Measurements from ENCODE around the gene CACNA2D4.

The CACNA2D4 gene

DNA sequence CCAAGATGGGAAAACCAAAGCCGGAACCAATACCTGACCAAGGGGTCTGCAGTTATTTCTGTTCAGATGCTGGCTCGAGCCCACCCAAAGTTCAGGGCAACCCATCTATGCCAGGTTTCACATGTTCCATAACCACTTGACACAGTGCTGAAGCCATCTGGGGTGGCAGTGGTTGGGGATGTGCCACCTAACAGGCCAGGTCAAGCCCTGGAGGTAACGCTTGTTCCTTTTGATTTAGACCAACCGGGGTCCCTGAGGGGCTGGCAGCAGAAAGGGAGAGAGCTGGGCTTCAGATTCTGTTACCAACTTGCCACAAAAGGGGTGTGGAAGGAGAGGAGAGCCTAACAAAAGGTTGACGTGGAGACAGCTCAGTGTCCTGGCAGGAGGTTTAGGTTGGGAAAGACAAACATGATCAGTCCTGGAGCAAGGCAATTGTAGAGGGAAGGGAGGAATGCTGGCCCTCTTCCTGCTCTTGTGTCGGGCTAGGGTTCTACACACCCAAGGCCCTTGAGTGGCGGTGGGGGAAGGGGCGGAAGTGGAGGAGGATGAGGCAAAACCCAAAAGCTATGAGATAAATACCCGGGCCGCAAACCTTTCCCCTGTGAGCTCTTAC is 31.9 kb downstream of the CACNA2D4 start:
- DNase-seq (ENCODE audit: low read depth, low spot score) = no peak

DNA sequence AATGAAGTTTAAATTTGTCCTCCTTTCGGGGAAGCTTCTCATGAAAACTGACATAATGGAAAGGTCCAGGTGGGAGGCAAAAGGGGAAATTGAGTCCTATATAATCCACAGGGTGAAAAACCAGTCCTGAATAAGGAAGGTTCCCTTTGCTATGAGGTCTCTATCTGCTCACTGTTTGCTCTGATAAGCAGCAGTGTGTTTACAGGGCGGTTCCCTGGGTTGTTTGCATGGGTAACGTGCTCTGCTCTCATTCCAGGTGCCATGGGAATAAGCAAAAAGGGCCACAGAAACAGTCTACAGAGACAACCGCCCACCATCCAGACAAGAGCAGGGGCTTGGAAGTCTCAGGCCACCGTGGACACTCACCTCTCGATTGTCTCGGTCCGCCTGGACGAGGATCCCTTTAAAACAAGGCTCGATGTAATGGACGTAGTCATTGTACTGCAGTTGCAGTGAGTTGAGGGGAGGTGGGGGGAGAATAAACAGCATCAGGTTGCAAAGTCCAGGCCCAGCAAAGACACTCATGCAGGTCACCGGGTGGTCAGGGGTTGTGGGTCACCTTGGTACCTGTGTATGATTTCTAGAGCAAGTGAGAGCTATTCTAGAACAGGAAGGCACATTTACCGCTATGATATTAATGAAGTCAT is 32.7 kb downstream of the CACNA2D4 start:
- DNase-seq (ENCODE audit: low read depth, low spot score) = no peak

DNA sequence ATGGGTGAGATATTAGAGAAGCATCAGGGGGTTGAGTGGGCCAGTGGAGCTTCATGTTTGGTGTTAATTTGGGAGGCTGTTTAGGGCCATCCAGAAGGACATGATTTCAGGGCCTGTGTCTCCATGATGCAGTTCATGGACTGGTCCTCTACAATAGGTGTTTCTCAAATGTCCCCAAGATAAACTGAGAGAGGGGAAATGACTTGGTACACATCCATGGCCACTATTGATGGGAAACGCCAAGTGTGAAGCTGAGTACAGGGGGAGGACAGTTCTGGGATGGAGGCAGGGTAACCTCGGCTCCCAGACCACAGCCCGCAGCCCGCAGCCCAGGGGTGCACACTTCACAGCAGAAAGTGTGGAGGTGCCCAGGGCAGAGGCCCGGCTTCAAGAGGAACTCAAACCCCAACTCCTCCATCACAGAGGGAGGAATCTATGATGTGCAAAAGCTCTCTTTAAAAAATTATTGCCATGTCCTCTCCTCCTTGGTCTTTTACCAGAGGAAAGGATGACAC is 33.3 kb downstream of the CACNA2D4 start:
- no peak for DNase-seq (ENCODE audit: low read depth, low spot score)

DNA sequence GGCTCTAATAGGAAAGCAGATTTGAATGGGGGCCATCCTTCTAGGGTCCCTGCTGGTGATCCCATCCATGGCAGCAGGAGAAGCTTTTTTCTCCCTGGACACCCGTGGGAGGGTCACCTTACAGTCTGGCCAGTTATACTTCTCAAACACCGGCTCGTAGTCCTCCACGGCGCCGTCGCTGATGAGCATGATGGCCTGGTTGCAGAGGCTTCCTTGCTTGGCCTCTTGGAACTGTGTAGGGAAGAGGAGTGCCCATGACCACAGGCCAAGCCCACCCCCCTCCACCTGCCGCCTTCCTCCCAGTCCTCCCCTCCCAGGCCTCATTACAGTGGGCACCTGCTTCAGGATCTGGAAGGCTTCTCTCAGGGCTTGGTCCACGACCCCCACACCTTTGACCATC is 33.8 kb downstream of the CACNA2D4 start:
- no peak for DNase-seq (ENCODE audit: low read depth, low spot score)

DNA sequence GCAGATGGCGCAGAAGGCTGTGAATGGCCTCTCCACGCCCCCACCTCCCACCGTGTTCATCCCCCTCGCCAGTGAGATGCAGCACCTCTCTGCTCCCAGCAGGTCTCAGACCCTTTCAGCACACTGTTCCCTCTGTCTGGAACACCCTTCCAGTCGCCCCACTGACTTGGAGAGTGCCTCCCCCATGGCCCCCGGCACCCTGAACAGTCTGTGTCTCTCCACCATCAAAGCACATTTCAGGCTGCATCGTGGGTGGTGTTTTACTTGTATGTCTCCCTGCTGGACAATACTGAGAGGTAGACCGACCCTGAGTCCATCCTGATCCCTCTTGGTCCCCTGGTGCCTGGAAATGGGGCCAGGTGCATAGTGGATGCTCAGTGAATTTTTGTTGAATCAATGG is 34.9 kb downstream of the CACNA2D4 start:
- no peak for DNase-seq (ENCODE audit: low read depth, low spot score)

DNA sequence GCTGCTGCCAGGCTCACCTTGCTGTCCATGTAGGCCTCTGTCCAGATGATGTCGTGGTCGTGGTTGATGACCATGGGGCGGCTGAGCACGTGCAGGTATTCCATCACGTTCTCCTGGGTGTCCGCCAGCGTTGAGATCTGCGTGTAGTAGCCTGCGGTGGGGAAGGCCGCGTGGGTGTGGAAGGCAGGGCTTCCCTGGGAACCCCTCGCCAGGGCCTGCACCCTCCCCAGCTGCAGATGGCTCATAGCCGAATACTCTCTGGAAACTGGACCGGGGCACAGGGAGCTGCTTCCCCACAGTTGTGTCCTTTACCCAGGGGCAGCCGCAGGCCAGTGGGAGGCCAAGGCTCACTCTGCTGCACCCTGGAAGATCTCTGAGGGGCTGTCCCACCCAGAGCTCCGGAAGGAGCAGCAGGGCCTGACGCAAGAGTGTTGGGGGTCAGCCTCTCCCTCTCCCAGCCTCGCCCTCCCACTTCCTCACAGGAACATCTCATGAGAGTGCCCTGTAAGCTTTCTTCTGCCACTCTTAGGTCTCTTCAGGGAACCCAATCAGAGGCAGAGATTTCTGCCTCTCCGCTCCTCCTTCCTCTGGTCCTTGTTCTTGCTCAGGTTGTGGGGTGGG is 35.5 kb downstream of the CACNA2D4 start:
- no peak for DNase-seq (ENCODE audit: low read depth, low spot score)

DNA sequence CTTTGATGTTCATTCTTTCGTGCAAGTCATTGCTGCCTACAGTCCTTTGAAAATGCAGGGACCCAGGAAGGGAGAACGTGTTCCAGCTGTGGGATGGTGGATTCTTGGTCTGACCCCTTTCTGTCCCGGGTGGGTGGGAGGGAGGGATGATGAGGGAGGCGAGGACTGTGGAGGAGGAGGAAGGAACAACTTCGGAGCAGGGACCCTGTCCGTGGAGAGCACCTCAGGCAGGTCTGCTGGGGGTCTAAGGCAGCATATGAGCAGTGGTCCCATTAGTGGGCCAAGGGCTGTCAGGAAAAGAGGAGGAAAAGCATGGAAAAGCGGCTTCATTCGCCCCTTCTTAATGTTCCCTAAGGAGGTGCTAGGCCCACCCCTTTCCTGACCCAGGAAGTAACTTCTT is 36.0 kb downstream of the CACNA2D4 start:
- no peak for DNase-seq (ENCODE audit: low read depth, low spot score)

DNA sequence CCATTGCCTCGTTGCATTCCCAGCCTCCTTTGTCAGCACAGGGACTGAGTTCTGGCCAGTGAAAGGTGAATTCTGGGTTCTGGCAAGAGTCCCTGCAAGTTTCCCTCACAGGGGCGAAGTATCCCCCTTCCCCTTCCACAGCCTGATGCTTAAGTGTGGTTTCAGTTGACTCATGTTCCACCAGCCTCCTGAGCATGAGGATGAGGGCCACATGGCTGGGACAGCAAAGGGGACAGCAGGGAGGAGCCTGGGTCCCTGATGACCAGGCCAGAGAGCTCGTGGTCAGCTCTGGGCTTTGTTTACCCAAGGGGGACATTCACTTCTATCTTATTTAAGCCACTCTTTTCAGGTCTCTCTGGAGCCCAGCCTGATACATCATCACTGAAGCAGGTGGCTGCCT is 36.5 kb downstream of the CACNA2D4 start:
- no peak for DNase-seq (ENCODE audit: low read depth, low spot score)

DNA sequence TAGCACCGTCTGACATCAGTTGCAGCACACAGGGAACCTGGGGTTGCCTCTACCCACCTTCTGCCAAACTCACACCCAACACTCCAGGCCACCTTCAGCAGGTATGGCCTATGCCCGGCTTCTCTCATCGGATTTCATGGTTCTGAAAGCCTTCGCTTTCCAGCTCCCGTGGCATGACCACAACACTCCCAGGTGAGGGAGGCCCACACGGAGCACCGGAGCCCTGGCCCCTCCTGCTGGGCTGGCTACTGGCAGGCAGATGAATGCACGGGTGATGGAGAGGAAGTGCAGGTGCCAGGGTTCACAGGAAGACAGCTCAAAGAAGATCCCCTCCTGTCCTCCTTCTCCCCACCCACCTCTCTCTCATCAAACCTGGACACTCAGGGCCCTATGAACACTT is 37.2 kb downstream of the CACNA2D4 start:
- DNase-seq (ENCODE audit: low read depth, low spot score) = no peak

DNA sequence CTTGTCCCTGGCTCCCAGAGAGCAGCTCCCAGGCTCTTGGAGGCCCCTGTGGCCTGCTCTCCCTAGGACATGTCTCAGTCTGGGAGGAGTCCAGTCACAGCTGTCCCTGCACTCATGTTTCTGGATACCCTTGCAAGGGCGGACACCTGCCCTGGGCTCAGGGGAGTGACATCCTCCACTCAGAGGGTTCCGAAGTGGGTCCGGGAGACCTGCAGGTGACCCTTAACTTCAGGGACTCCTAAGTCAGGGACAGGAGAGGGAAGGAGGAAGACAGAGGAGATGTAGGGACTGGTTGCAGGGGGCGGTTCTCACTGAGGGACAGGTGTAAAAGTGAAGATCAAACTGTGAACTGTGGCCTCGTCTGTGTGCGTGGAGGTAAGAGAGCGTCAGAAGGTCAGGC is 37.6 kb downstream of the CACNA2D4 start:
- DNase-seq (ENCODE audit: low read depth, low spot score) = no peak

DNA sequence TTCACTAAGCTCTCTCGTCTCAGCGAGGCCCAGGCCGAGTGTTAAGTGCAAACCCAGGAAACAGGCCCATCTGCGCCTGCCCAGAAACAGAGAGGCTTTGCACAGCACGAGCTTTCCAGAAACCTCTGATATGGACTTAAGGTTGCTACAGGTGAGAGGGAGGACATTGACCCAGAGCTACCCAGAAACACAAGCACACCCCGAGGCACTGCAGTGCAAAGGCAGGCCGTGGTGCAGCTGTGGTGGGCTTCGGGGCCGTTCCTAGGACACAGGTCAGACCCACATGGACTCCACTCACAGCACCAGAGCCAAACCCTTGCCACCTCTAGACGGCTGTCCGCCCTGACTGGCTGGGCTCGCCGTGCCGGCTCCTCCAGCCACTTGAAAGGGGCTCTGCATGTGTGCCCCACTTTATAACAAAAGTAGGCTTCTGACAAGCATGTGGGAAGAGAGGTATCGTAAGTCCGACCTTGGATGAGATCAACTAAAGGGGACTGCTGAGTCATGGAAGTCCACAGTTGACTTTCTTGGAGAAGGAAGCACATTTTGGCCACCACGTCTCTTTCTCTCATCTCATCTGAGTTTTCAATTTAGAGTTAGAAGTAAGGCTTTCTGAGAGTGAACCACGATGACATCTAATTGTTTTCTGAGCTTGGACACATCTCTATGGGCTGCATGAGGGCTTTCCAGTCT is 38.2 kb downstream of the CACNA2D4 start:
- DNase-seq (ENCODE audit: low read depth, low spot score) = no peak

DNA sequence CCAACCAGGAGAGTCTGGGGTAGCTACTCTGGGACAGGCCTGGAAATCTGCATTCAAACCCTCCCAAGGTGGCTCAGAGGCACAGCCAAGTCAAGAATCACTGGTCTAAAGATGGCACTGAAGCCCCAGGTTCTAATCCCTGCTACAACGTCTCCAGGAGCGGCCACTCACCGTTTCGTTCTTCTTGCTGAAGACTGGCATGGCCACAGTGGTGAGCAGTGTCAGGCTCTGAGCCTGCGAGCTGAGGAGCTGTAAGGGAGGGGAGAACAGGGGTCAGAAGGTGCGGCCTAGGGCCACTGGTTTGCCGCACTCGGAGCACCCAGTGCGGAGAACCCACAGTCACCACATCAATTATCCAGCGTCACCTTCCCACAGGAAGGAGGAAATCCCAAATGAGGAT is 38.8 kb downstream of the CACNA2D4 start:
- DNase-seq (ENCODE audit: low read depth, low spot score) = no peak

DNA sequence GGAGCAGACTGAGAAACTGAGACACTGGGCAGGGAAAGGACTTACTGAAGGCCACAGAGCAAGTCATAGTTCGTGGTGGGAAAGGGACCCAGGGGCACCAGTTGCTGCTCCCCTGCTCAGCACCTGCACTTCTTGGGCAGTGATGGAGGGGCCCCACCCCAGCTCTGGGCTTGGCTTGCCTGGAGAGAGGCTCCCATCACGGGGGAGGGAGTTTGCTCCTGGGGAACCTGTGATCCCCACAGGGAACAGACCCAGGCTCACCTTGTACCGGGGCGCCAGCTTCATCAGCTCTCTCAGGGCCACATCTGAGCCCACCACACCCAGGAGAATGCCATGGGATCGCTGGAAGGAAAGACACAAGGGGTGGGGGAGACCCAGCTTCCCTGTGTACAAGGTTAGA is 39.8 kb downstream of the CACNA2D4 start:
- DNase-seq (ENCODE audit: low read depth, low spot score) = no peak

DNA sequence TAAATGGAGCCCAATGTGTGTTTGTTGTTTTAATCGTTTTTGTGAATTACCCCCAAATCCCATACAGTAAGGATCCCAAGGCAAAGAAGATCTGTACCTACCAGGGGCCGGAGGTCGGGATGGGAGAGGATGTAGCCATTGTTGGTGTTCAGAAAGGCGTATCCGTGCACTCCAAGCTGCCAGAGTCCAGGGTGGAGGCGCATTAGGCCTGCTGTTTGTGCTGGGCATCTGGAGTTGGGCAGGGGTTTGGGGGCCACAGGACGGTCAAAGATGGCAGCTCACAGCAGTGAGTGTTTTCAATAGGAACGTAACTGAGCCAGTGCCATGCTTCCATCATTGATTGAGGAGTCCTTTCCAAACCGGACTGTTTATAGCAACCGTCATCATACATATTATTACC is 40.2 kb downstream of the CACNA2D4 start:
- DNase-seq (ENCODE audit: low read depth, low spot score) = no peak

DNA sequence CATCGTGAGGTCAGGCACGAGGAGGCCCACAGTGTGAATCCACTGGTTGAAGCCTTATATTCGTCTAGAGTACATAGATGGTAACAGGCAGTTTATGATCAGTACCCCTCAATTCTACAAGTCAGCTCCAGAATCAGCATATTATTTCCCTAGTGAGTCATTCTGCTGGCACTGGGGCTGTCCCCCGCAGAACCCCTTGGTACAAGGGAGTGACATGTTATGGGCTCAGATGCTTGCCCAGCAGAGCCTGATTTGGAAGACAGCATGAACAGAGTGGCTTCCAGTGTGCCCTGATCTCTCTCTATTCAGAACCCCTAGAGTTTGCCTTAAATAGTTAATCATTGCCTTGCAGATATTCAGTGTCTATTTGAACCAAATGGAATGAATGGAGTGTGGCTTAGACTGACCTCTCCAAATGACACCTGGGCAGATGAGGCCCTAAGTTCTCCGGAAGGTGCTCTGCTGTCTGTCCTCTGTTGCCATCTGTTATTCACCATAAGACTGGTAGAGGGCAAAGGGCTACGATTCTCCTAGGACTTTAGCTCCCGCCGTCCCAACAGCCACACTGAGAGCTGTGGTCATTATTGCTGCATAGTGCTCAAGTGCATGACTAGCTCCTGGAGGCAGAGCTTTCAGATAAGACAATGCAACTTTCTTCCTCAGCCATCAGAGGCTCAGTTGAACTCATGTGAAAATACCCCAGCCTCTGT is 41.1 kb downstream of the CACNA2D4 start:
- DNase-seq (ENCODE audit: low read depth, low spot score) = no peak

DNA sequence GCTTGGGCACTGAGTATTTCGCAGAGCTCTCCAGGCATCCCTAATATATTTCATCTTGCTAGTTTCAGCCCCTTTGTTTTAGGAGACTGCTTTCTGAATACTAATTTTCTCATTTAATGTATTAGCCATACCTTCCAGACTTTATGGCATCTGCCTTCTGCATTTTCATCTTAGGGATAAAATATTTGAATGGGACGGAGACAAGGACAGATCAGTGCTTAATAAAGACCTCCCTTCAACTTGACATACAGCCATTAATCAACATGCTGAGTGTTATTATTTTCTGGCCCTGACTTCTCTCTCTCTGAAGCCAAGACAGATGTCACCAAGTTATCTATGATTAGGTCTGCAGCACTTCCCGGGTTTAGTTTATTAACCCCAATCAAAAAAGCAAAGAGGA is 42.4 kb downstream of the CACNA2D4 start:
- DNase-seq (ENCODE audit: low read depth, low spot score) = no peak

DNA sequence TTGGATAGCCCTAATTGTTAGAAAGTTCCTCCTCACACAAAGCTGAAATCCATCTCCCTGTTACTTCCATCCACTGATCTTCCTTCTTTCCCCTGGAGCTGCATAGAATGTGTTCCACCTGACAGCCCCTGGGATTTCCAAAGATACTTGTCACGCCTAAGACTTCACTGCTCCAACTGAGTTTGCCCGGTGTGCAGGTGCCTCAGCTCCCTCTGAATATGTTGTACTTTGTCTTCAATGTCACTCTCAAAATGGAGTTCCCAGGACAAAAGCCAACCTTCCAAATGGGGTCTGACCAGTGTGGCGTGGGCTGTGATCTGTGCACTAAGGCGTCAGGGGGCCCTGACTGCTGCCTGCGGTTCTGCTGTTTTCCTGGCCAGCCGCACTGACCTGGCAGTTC is 42.8 kb downstream of the CACNA2D4 start:
- DNase-seq (ENCODE audit: low read depth, low spot score) = no peak

DNA sequence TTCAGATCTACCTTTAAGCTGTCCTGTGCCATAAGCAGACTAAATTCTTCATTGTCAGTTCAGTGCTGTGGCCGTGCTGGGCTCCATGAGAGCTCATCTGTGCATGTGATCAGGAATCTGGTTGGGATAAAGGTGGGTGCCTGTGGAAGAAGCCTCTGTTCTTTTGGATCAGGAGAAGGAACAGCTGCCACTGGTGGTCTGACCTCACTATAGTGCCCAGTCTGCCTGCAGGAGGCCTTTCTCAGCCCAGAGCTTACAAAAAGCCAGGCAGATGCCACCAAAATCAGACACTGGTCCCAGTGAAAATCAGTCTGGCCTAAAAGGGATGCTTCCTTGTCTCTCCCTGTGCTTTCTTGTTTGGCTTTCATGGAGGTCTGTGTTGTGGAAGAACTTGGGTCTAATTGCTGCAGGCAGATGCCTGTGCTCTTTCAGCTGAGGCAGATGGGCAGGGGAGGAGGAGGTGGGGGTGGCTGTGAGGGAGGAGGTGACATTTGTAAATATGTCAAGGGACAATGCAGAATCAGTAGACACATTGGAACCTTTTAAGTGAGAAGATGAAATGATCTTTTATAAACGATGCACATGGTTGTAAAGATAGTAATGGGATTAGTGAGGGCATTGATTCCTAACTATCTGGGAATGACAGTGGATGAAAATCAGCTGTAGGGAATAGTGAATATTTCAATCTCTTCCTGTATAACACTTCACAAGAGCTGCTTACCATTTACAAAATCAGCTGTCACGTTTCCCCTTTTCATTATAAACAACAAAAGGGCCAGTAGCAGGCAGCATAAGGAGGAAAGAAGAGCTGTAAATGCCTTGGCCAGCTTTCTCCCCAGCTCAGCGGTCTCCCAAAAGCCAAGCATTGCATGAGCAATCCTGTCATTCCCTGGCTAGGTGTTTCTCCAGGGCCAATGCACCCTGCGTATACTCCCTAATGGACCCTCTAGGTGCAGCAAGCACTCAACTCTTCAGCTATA is 44.6 kb downstream of the CACNA2D4 start:
- no peak for DNase-seq (ENCODE audit: low read depth, low spot score)

DNA sequence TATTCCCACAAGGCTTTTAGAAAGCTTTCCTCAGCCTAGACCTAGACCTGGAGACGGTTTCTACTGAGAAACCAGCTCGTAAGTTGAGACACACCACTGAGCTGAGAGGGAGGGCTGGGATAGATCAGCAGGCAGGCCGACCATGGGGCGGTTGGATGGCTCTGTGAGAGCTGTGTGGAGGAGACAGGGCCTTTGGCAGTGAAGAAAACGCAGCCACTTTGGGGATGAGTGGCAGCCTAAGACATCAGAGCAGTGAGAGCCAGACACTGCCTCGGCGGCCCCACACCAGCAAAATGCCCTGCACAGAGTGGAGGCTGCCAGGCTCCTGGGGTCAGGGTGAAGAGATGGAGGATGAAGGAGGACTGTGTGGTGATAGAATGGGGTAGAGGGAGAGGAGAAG is 46.0 kb downstream of the CACNA2D4 start:
- no peak for DNase-seq (ENCODE audit: low read depth, low spot score)

DNA sequence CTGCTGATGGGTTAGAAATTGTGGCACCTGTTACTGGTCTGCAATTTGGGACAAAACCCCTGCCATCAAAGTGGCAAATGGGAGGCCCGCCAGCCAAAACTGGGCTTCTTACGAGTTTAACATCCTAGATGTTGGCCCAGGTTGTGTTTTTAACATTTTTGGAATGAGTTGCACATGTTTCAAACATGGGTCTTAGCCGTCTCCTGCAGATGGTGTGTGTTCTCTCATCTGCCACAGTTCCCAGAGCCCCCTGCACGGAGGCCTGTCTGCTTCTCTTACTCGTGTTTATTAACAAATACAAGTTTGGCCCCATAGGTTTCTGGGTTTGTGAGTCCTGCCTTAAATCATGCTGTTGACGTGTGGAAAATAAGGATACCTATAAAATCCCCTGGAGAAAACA is 46.5 kb downstream of the CACNA2D4 start:
- DNase-seq (ENCODE audit: low read depth, low spot score) = no peak

Data from ELF-1 (cell line).